Heart left ventricle (tissue), 16 donors: Measurements from ENCODE around the gene MT1M. TPM values are rescaled to one million over a fixed set of nuclear protein-coding genes. Genes with fewer than 3 reads are reported as not detected.
"Not testable (repeated sequence)": the region's sequence is repeated elsewhere in the genome, so short reads cannot be mapped to it uniquely, and the experiment has no call there.

Source experiments
- ATAC-seq, 4 donors: fragments of 200-7000 bp; cut with Tn5 transposase; one replicate each; pipeline ENCODE4 v1.9.1; 2020 to 2022; ENCODE audit warnings: moderate library complexity in 4 of 4, mild to moderate bottlenecking in 3 of 4, moderate number of reproducible peaks in 1 of 4
- DNase-seq, 5 donors: peaks; one replicate each; pipeline ENCODE4 v3.0.0-alpha.2; 2020
- H3K27ac ChIP-seq, 12 donors: fragments of 200-600 bp; sonication (generic) in 4 of 12; one replicate each; pipeline versions ENCODE4 v1.5.0 to v1.8.0; 2016 to 2022; ENCODE audit warnings: mild to moderate bottlenecking in 2 of 12
- H3K27me3 ChIP-seq, 9 donors: fragments of 200-600 bp; sonication (generic) in 2 of 9; one replicate each; pipeline versions ENCODE4 v1.5.1 to v1.8.0; 2016 to 2022; ENCODE audit warnings: mild to moderate bottlenecking in 3 of 9
- H3K36me3 ChIP-seq, 9 donors: fragments of 200-600 bp; sonication (generic) in 2 of 9; one replicate each; pipeline versions ENCODE4 v1.5.0 to v1.8.0; 2018 to 2022; ENCODE audit warnings: mild to moderate bottlenecking in 2 of 9
- H3K4me1 ChIP-seq, 12 donors: fragments of 200-600 bp; sonication (generic) in 4 of 12; one replicate each; pipeline versions ENCODE4 v1.5.0 to v1.8.0; 2016 to 2022; ENCODE audit warnings: mild to moderate bottlenecking in 3 of 12
- H3K4me3 ChIP-seq, 12 donors: fragments of 200-600 bp; sonication (generic) in 4 of 12; one replicate each; pipeline versions ENCODE4 v1.5.0 to v1.8.0; 2017 to 2022; ENCODE audit warnings: mild to moderate bottlenecking in 9 of 12, moderate library complexity in 4 of 12
- H3K9me3 ChIP-seq, 12 donors: fragments of 200-600 bp; sonication (generic) in 4 of 12; one replicate each; pipeline versions ENCODE4 v1.5.0 to v1.8.0; 2016 to 2022; ENCODE audit warnings: mild to moderate bottlenecking in 1 of 12
- CTCF ChIP-seq, 12 donors: fragments of 200-600 bp; sonication (generic) in 4 of 12; IDR thresholded peaks; one replicate each; pipeline versions ENCODE4 v1.5.0 to v1.8.0; 2018 to 2022; ENCODE audit warnings: antibody characterized with exemption in 12 of 12, mild to moderate bottlenecking in 5 of 12
- POLR2A ChIP-seq, 2 donors: fragments of 450-650 bp; IDR thresholded peaks; one replicate each; pipeline ENCODE4 v1.6.1; 2017; ENCODE audit warnings: antibody characterized with exemption in 2 of 2, mild to moderate bottlenecking in 2 of 2, moderate library complexity in 2 of 2
- WGBS, 4 donors: extraction: QIAGEN DNeasy Blood & Tissue Kit in 2 of 4; methylation state at CpG; one replicate each; pipeline versions ENCODE4 v1.1.5 to v1.1.7; 2013 to 2018; 5-methylcytosine and 5-hydroxymethylcytosine counted together
- intact Hi-C, 10 donors: fragments of 100-400 bp; cut with DNase I; formaldehyde crosslinking; loops; one replicate each; pipeline versions ENCODE4 v1.11.1 to v1.14.2; 2022
- polyA plus RNA-seq, 2 donors: library from polyadenylated mRNA; stranded (reverse); fragments of 200-250 nt; gene quantifications; one replicate each; pipeline ENCODE4 v1.2.3, GENCODE V29; 2013
- total RNA-seq, 9 donors: library from RNA; depleted of rRNA in 2 of 9; stranded (reverse); fragments of >200 nt in 2 of 9; fragmentation: NEBNext Ultra II Directional in 3 of 9; extraction: Animal tissue kit (Norgen Biotek cat#: 25700) in 3 of 9; gene quantifications; one replicate each; pipeline versions ENCODE4 v1.1.0 to v1.2.4, GENCODE V29; 2016 to 2023
- donor health status: ischemic (EF 13 %, LVEDD 7.1; RV severe dilation, severe dysfunction).
- donor health status: healthy with polysubstance abuse.
- donor health status: DM: no; HTN: yes; CAD: no.
- donor health status: DM: no; HTN: no; CAD: no.
- donor health status: ischemic (EF 25% LVEDD 6.9; RV normal size, moderate dysfunction).
- donor health status: ischemic (EF 25% LVEDD 5.7; RV mildly dilated, moderate dysfunction).
- donor health status: healthy.
- donor health status: DM: yes; HTN: yes; CAD: no.
- donor health status: ischemic (EF 35%, LVEDD 5.7; RV mildly dilated, moderate dysfunction).
- donor health status: nonischemic (EF 11% LVEDD 7.7; RV severe dilation, severe dysfunction).
- donor health status: DM: yes; HTN: yes; CAD: no.
- donor health status: PGD.
- donor health status: ischemic (EF 29% LVEDD 5.4; RV normal size, mild dysfunction).
- donor health status: nonischemic (EF 23%, LVEDD 6.1; RV moderate dilation, normal function).

The MT1M gene
- total and polyA plus RNA-seq, 11 donors: 0.61 to 16.2 (median 7.4) TPM

GRCh38 chr16:56618138-56618537 is 14.3 kb upstream of the MT1M start:
- 76 to 85% (median 80%) methylated on average over 6 of the region's 6 CpGs for WGBS, 4 donors
- DNase-seq: peak in 1 of 5 donors; percentile 12
- Histone ChIP-seq H3K36me3 (no peaks in the 10 kb centered on the region), H3K27ac (peak overlapping the region in 6 of 12 donors; percentile 67 to 86 (median 75)), H3K27me3 (peaks cover 0 to 11% (median 0%) of the 10 kb centered on the region in 9 donors), H3K9me3 (no peaks in the 10 kb centered on the region), H3K4me1 (peaks cover 0 to 35% (median 14%) of the 10 kb centered on the region in 12 donors), H3K4me3 (peak overlapping the region in 9 of 12 donors; percentile 38 to 63 (median 56))
- ATAC-seq: no peak
- TF ChIP-seq POLR2A (IDR thresholded peaks at IDR 0.05) (no peak), CTCF (IDR thresholded peaks at IDR 0.05) (no peak)
- intact Hi-C loops: no loop called here

GRCh38 chr16:56620339-56620897 is 12.0 kb upstream of the MT1M start:
- 77 to 92% (median 89%) methylated on average over 7 to 8 of the region's 8 CpGs for WGBS, 4 donors
- Histone ChIP-seq H3K27me3 (peaks cover 0 to 11% (median 0%) of the 10 kb centered on the region in 9 donors), H3K4me3 (no peak overlapping the region), H3K4me1 (peaks cover 0 to 40% (median 17%) of the 10 kb centered on the region in 12 donors), H3K36me3 (no peaks in the 10 kb centered on the region), H3K9me3 (no peaks in the 10 kb centered on the region), H3K27ac (no peak overlapping the region)
- intact Hi-C loops: no loop called here
- DNase-seq (no peak), ATAC-seq (no peak)
- TF ChIP-seq POLR2A (IDR thresholded peaks at IDR 0.05) (no peak), CTCF (IDR thresholded peaks at IDR 0.05) (no peak)

GRCh38 chr16:56621665-56622445 is 10.6 kb upstream of the MT1M start:
- WGBS, 4 donors: 68 to 83% (median 79%) methylated on average over 4 of the region's 4 CpGs
- H3K9me3 ChIP-seq, ATAC-seq, intact Hi-C loops, DNase-seq, H3K36me3 ChIP-seq, H3K4me3 ChIP-seq: not testable (repeated sequence)
- Histone ChIP-seq H3K4me1 (peaks cover 0 to 45% (median 20%) of the 10 kb centered on the region in 12 donors), H3K27ac (peak overlapping the region in 6 of 12 donors; percentile 3 to 38 (median 33)), H3K27me3 (peaks cover 0 to 11% (median 0%) of the 10 kb centered on the region in 9 donors)

GRCh38 chr16:56623184-56623583 is 9.3 kb upstream of the MT1M start:
- H3K36me3 ChIP-seq, DNase-seq, ATAC-seq, H3K27me3 ChIP-seq, H3K4me3 ChIP-seq, H3K27ac ChIP-seq, intact Hi-C loops, H3K9me3 ChIP-seq: not testable (repeated sequence)
- 87 to 94% (median 91%) methylated on average over 5 of the region's 5 CpGs for WGBS, 4 donors
- peaks cover 0 to 40% (median 15%) of the 10 kb centered on the region in 12 donors for H3K4me1 ChIP-seq

GRCh38 chr16:56623637-56624036 is 8.8 kb upstream of the MT1M start:
- intact Hi-C loops: loop anchor here in 2 of 10 donors (2.0 kb wide), 1 partner anchor 15 kb away; the partner anchor contains the start of gene MT2A (in 2 of the 2)
- no peak for TF ChIP-seq CTCF (IDR thresholded peaks at IDR 0.05)
- TF ChIP-seq POLR2A (IDR thresholded peaks at IDR 0.05): no peak

More at GRCh38 chr16:56623637-56624036, 8.8 kb upstream of the MT1M start:
- DNase-seq: no peak
- no peaks in the 10 kb centered on the region for H3K36me3 ChIP-seq
- H3K27me3 ChIP-seq: peaks cover 0 to under 1% (median 0%) of the 10 kb centered on the region in 9 donors
- H3K27ac ChIP-seq: no peak overlapping the region
- no peak overlapping the region for H3K4me3 ChIP-seq
- peaks cover 0 to 35% (median 14%) of the 10 kb centered on the region in 12 donors for H3K4me1 ChIP-seq
- ATAC-seq: no peak
- no peaks in the 10 kb centered on the region for H3K9me3 ChIP-seq
- 91 to 97% (median 94%) methylated on average over 2 of the region's 2 CpGs for WGBS, 4 donors
